Parathyroid adenoma (tissue), 2 donors: ENCODE measurements around the gene FAM149A.

Experiments used
- H2AFZ ChIP-seq: fragments of 300-600 bp; sonication (generic); one replicate; pipeline ENCODE4 v1.7.0; 2017; ENCODE audit warnings: antibody characterized with exemption, mild to moderate bottlenecking
- H3K27ac ChIP-seq: fragments of 300-600 bp; sonication (generic); one replicate; pipeline ENCODE4 v1.7.0; 2017
- H3K27me3 ChIP-seq: fragments of 300-600 bp; sonication (generic); one replicate; pipeline ENCODE4 v1.7.0; 2017; ENCODE audit warnings: low read length; ENCODE audit not compliant: control insufficient read depth, insufficient read depth
- H3K36me3 ChIP-seq: fragments of 300-600 bp; sonication (generic); one replicate; pipeline ENCODE4 v1.7.0; 2017; ENCODE audit warnings: low read length; ENCODE audit not compliant: control insufficient read depth, insufficient read depth
- H3K4me1 ChIP-seq: fragments of 300-600 bp; sonication (generic); one replicate; pipeline ENCODE4 v1.7.0; 2017; ENCODE audit warnings: control low read depth
- H3K4me2 ChIP-seq: fragments of 300-600 bp; sonication (generic); one replicate; pipeline ENCODE4 v1.7.0; 2017; ENCODE audit warnings: low read length
- H3K4me3 ChIP-seq: fragments of 300-600 bp; sonication (generic); one replicate; pipeline ENCODE4 v1.7.0; 2017; ENCODE audit warnings: low read depth, low read length
- H3K79me2 ChIP-seq: fragments of 300-600 bp; sonication (generic); one replicate; pipeline ENCODE4 v1.7.0; 2017; ENCODE audit warnings: control low read depth
- H3K9ac ChIP-seq: fragments of 300-600 bp; sonication (generic); one replicate; pipeline ENCODE4 v1.7.0; 2017; ENCODE audit warnings: mild to moderate bottlenecking
- H3K9me3 ChIP-seq: fragments of 300-600 bp; sonication (generic); one replicate; pipeline ENCODE4 v1.7.0; 2017; ENCODE audit warnings: low read length; ENCODE audit not compliant: control insufficient read depth
- TF ChIP-seq, protein P1 (sequence below): fragments of 300-600 bp; sonication (generic); IDR thresholded peaks from one replicate; pipeline ENCODE4 v1.7.0; 2017; ENCODE audit warnings: antibody characterized with exemption, mild to moderate bottlenecking
- donor health status: primary hyperparathyroidism.

The FAM149A gene

DNA sequence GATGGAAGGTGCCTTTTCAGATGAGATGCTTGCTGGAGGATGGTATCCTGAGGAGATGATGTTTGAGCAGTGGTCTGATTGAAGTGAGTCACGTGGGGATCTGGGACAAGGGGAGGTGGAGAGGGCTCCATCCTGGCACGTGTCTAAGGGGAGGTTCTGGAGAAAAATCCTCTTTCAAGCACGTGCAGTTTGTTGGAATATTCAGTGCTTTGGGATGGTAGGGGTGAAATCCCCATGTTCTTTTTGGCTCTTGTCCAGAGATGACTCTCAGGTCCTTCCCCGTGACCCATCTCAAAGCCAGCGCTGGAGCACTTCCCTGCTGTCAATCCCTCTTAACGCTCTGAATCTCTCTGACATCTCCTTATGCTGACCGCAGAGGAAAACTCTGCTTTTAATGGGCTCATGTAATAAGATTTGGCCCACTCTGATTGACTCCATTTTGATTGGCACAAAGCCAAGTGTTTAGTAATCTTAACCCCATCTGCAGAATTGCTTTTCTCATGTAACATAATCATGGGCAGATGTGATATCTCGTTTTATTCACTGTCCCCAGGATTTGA, 112.0 kb downstream of the FAM149A start:
- Histone ChIP-seq H3K27ac (no peak overlapping the region), H3K79me2 (no peaks in the 10 kb centered on the region), H3K4me2 (no peak overlapping the region), H3K9ac (no peak overlapping the region), H3K9me3 (no peaks in the 10 kb centered on the region), H3K4me3 (no peak overlapping the region), H2AFZ (no peak overlapping the region), H3K27me3 (no peaks in the 10 kb centered on the region), H3K36me3 (no peaks in the 10 kb centered on the region), H3K4me1 (peaks cover 3% of the 10 kb centered on the region)
- TF ChIP-seq, protein P1, sequence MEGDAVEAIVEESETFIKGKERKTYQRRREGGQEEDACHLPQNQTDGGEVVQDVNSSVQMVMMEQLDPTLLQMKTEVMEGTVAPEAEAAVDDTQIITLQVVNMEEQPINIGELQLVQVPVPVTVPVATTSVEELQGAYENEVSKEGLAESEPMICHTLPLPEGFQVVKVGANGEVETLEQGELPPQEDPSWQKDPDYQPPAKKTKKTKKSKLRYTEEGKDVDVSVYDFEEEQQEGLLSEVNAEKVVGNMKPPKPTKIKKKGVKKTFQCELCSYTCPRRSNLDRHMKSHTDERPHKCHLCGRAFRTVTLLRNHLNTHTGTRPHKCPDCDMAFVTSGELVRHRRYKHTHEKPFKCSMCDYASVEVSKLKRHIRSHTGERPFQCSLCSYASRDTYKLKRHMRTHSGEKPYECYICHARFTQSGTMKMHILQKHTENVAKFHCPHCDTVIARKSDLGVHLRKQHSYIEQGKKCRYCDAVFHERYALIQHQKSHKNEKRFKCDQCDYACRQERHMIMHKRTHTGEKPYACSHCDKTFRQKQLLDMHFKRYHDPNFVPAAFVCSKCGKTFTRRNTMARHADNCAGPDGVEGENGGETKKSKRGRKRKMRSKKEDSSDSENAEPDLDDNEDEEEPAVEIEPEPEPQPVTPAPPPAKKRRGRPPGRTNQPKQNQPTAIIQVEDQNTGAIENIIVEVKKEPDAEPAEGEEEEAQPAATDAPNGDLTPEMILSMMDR = no peak

DNA sequence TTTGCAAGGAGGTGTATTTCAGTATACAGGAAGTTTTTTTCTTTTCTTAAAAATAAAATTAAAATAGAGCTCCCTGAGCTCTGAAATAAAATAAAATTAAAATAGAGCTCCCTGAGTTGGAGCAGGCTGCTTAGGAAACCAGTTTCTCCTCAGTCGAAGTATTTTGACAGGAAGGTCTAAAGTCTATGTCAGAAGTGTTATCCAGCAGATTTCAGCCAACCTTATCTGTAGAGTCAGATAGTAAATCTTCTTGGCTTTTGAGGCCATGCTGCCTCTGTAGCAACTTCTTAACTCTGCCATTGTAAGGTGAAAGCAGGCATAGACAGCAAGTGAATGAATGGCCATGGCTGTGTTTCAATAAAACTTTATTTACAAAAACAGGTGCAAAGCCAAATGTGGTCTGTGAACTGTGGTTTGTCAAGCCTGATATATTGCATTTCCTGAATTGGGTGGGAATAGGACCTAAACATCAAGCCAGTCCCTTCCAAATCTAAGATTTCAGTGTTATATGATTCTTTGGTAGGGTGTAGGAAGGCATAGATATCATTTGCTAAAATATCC, 113.3 kb downstream of the FAM149A start:
- Histone ChIP-seq H3K4me3 (no peak overlapping the region), H3K9me3 (no peaks in the 10 kb centered on the region), H2AFZ (no peak overlapping the region), H3K27ac (no peak overlapping the region), H3K9ac (no peak overlapping the region), H3K79me2 (no peaks in the 10 kb centered on the region), H3K4me1 (peaks cover 3% of the 10 kb centered on the region), H3K4me2 (no peak overlapping the region), H3K36me3 (no peaks in the 10 kb centered on the region), H3K27me3 (no peaks in the 10 kb centered on the region)
- TF ChIP-seq, protein P1 = no peak

DNA sequence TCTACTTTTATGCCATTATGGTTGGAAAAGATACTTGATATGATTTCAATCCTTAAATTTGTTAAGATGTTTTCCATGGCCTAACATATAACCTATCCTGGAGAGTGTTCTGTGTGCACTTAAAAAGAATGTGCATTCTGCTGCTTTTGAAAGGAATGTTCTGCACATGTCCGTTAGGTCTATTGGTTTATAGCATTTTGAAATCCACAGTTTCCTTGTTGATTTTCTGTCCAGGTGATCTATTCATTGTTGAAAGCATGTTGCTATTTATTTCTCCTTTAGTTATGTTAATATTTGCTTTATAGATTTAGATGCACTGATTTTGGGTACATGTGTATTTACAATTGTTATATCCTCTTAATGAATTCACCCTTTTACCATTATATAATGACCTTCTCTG, 117.1 kb downstream of the FAM149A start:
- Histone ChIP-seq H2AFZ (no peak overlapping the region), H3K36me3 (no peaks in the 10 kb centered on the region), H3K9me3 (no peaks in the 10 kb centered on the region), H3K9ac (no peak overlapping the region), H3K27me3 (no peaks in the 10 kb centered on the region), H3K27ac (no peak overlapping the region), H3K4me2 (no peak overlapping the region), H3K4me3 (no peak overlapping the region), H3K79me2 (no peaks in the 10 kb centered on the region), H3K4me1 (peaks cover 3% of the 10 kb centered on the region)
- TF ChIP-seq, protein P1 = no peak
